ENCODE data around the gene CHEK1.

The CHEK1 gene

DNA sequence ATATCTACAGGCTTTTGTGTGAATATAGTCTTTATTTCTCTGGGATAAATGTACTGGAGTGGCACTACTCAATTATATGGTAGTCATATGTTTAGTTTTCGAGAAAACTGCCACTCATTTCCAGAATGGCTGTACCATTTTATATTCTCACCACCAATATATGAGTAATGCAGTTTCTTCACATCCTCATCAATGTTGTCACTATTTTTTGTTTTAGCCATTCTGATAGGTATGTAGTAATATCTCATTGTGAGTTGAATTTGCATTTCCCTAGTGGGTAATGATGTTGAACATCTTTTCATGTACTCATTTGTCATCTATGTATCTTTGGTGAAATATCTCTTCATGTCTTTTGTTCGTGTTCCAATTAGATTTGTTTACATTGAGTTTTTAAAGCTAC, 37.7 kb downstream of the CHEK1 start:
- no peak for DNase-seq
- no peak for TF ChIP-seq GATA1 (IDR thresholded peaks at IDR 0.05; ENCODE audit: low read depth, low read length)
- no peak for TF ChIP-seq POLR2A (IDR thresholded peaks at IDR 0.05; ENCODE audit: low read length)

DNA sequence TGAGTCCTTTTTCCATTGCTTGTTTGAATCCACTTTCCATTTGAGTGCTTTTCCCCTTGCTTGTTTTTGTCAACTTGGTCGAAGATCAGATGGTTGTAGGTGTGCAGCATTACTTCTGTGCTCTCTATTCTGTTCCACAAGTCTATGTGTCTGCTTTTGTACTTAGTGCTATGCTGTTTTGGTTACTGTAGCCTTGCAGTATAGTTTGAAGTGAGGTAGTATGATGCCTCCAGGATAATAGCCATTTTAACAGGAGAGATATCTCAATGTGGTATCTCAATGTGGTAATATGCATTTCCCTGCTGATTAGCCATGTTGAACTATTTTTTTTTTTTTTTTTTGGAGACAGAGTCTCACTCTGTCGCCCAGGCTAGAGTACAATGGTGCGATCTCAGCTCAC, 38.9 kb downstream of the CHEK1 start:
- TF ChIP-seq POLR2A (IDR thresholded peaks at IDR 0.05; ENCODE audit: low read length) (no peak), GATA1 (IDR thresholded peaks at IDR 0.05; ENCODE audit: low read depth, low read length) (no peak)
- DNase-seq = no peak

DNA sequence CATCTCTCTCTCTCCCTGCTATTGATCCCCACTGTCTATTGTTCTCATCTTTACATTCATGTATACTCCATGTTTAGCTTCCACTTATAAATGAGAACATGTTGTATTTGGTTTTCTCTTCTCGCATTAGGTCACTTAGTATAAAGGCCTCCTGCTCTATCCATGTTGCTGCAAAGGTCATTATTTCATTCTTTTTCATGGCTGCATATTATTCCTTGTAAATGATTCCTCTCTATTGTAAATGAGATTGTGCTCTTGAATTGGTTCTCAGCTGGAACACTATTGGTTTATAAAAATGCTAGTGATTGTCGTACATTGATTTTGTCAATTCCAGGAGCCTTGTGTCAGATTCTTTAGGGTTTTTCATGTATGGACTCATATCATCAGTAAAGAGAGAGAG, 42.2 kb downstream of the CHEK1 start:
- DNase-seq = no peak
- TF ChIP-seq GATA1 (IDR thresholded peaks at IDR 0.05; ENCODE audit: low read depth, low read length) (no peak), POLR2A (IDR thresholded peaks at IDR 0.05; ENCODE audit: low read length) (no peak)

DNA sequence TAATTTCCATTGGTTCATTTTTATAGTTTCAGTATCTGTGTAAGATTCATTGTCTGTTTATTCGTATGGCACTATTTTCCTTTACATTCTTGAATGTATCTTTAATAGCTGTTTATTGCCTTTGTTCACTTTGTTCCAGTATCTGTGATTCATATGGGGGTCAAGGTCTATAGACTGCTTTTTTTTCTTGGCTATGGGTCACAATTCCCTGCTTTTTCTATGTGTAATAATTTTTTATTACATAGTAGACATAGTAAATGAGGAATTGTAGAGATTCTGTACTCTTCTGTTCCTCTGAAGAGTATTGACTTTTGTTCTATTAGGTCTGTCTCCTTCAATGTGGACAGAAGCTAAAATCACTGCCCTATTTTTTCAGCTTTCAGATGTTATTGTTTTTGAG, 45.2 kb downstream of the CHEK1 start:
- no peak for DNase-seq
- no peak for TF ChIP-seq GATA1 (IDR thresholded peaks at IDR 0.05; ENCODE audit: low read depth, low read length)
- no peak for TF ChIP-seq POLR2A (IDR thresholded peaks at IDR 0.05; ENCODE audit: low read length)

DNA sequence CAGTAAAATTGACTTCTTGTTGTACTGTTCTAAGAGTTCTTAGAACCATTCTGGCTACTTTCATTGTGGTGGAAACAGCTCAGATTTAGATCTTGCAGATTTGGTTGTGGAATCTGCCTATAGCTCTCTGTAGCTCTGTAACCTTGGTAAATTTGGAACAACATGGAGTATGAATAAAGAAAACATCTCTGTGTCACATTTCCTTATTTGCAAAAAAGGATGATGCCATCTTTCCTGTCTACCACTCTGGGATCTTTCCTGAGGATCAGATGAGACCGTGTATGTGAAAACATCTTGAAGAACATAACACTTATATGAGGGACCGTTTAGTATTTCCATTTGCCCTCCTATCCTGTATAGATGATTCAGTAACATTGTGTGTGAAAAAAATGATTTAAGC, 46.6 kb downstream of the CHEK1 start:
- DNase-seq = no peak
- TF ChIP-seq POLR2A (IDR thresholded peaks at IDR 0.05; ENCODE audit: low read length) = no peak
- TF ChIP-seq GATA1 (IDR thresholded peaks at IDR 0.05; ENCODE audit: low read depth, low read length) = no peak

DNA sequence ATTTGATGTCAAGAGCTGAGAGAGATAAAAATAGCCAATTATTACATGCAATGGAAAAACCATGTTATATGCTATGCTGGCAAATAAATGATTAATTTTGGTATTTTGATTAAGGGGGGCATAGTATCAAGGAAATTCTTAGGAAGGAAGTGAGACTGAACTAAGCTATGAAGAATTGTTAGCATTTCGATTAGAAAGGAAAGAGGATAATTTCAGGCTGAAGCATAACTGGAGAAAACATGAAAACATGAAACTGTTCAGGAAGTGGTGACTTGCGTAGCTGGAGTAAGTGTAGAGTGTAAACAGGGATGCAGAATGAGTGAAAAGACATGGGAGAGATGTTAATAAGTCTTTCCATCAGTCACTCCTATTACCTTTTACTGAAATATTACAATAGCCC, 49.2 kb downstream of the CHEK1 start:
- no peak for DNase-seq
- TF ChIP-seq GATA1 (IDR thresholded peaks at IDR 0.05; ENCODE audit: low read depth, low read length) = no peak
- TF ChIP-seq POLR2A (IDR thresholded peaks at IDR 0.05; ENCODE audit: low read length) = no peak

DNA sequence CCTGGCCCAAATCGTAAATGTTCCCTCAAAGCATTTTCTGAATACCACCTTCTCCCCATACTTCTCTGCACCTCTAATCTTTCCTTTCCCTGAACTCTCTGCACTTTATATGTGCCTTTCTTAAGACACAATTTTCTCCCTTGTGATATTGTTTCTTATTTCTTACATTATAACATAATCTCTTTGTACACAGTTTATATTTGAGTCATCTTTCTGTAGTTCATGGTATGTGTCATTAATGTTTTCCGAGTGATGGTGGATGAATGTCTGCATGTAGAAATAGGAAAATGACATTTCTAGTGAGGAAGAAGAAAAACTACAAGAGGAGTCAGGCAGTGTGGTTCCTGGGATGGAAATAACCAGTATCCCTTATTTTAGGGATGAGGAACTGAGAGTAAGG, 50.2 kb downstream of the CHEK1 start:
- DNase-seq = no peak
- TF ChIP-seq POLR2A (IDR thresholded peaks at IDR 0.05; ENCODE audit: low read length) (no peak), GATA1 (IDR thresholded peaks at IDR 0.05; ENCODE audit: low read depth, low read length) (no peak)

DNA sequence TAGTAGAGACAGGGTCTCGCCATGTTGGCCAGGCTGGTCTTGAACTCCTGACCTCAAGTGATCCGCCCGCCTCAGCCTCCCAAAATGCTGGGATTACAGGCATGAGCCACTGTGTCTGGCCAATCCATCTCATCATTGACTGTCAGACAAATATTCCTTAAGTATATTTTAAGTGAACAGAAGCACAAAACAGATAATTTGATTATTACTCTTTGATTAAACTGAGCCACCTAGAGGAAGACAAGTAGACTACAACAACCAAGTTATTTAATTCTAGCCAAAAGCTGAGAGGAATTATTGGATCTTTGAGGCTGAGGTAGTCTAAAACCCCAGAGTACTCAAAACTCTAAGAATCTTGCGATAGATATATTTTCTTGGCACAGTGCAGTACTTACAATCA, 54.4 kb downstream of the CHEK1 start:
- TF ChIP-seq POLR2A (IDR thresholded peaks at IDR 0.05; ENCODE audit: low read length) = no peak
- no peak for TF ChIP-seq GATA1 (IDR thresholded peaks at IDR 0.05; ENCODE audit: low read depth, low read length)
- DNase-seq = no peak

DNA sequence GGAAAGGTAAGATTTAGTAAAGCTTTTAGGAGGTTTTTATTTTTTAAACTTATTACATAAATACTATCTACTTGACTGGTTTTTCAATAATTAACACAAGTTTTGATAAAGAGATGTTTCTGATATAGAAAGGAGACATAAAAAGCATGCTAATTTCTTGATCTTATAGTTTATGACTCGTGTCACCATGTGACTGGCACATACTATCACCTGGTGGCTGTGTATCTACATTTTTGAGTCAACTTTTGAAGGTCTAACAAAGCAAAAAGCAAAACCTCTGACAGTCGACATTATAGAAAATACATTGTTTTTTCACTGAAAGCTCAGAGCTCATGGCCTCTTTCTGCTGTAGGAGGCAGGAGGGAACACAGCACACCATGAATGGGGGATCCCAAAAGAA, 54.9 kb downstream of the CHEK1 start:
- DNase-seq = no peak

DNA sequence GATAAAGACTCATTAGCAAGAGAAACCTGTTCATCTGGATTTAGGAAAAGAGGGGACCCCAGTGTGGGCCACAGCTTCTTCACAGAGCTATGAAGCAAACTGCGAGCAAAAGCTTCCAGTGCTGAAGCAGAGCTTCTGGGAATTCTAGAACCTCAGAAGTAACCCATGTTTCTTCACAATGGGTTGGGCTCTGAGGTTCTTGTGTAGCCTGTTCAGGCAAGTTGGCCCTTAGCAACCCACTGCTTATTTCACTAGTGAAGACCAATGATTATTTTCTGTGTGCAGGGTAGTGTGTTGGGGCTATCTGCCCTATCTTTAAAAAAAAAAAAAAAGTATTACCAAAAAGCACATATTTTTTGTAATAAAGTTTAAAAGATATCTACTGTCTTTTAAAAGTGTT, 55.8 kb downstream of the CHEK1 start, which contains the start of gene ACRV1:
ACRV1 (minus strand) TSS at position 101 of the 400 bp plus-strand sequence; CDS start at position 34, 67 bp downstream.
- no peak for TF ChIP-seq GATA1 (IDR thresholded peaks at IDR 0.05; ENCODE audit: low read depth, low read length)
- no peak for TF ChIP-seq POLR2A (IDR thresholded peaks at IDR 0.05; ENCODE audit: low read length)
- DNase-seq = no peak

More for the DNA sequence above, 54.9 kb downstream of the CHEK1 start:
- no peak for TF ChIP-seq GATA1 (IDR thresholded peaks at IDR 0.05; ENCODE audit: low read depth, low read length)

DNA sequence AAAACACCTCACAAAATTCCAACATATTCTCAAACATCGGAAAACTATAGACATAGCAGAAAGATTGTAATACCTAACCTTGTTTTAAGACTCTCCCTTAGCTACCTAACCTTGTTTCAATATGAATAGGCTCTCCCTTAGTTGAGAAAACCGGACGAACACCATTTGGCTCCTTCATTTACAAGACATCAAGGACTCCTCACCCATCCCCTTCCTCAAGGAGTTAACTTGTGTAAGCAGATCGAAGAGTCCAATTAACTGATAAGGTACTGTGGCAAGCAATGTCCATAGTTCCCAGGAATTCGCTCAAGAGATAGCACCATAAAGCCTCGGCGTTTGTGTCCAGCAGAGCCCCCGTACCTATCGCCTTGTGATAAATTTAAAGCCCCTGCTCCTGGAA, 60.3 kb downstream of the CHEK1 start:
- TF ChIP-seq GATA1 (IDR thresholded peaks at IDR 0.05; ENCODE audit: low read depth, low read length) (no peak), POLR2A (IDR thresholded peaks at IDR 0.05; ENCODE audit: low read length) (no peak)
- no peak for DNase-seq

DNA sequence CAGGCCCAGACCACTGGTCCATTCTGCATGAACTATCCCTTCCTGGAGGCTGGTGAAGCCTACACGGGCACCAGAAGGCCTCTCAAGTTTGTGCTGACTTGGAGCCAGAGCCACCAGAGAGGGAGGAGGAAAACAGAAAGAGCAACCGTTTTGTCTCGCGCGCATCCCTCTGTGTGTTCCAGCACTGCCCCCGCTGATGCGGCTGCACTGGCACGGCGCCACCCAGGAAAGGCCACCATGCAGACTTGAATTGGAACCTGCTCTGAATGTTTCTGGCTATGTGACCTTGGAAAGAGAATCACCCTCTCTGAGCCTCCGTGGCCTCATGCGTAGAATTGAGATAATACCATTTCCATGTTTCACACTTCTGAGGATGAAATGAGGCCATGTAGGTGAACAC, 63.1 kb downstream of the CHEK1 start:
- DNase-seq = no peak
- TF ChIP-seq POLR2A (IDR thresholded peaks at IDR 0.05; ENCODE audit: low read length) = no peak
- no peak for TF ChIP-seq GATA1 (IDR thresholded peaks at IDR 0.05; ENCODE audit: low read depth, low read length)

DNA sequence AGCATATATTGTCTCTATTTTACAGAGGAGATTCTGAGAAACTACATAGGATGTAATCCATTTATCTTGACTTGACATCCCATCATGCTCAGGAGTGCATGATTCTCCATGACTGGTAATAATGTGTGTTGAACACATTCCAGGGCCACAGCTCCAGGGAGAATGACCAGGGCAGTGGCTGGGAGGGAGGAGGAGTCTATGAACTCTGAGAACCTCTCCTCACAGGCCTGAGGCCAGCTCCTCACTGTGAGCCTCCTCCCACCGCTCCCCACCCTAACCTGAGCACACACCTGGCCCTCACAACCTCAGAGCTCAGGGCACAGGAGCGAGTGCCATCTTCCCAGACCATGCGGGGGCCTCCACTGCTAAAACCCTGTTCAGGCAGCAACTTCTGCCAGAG, 63.7 kb downstream of the CHEK1 start:
- TF ChIP-seq GATA1 (IDR thresholded peaks at IDR 0.05; ENCODE audit: low read depth, low read length) (no peak), POLR2A (IDR thresholded peaks at IDR 0.05; ENCODE audit: low read length) (no peak)

DNA sequence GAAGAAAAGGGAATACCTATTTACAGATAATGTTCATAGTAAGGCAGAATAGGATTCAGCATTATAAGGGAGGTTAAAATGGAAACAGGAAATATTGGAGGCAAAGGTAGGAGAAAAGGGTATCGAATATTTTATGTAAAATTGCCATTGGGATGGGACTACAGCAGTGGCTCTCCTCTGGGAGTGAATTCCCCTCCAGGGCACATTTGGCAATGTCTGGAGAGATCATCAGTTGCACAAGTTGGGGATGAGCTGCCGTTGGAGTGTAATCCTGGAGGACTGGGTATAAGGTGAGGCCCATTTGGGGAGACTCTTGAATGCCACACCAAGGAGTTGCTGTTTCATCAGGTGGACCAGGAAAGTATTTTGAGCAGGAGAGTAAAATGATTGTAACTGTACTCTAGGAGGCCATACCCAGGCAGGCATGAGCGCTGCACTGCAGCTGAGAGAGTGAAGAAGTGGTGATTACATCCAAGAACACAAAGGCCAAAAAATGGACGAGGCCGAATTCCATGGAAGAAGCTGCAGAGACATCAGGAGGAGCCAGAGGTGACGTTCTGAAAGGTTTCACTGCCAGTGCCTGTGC, 64.4 kb downstream of the CHEK1 start:
- DNase-seq = no peak
- no peak for TF ChIP-seq GATA1 (IDR thresholded peaks at IDR 0.05; ENCODE audit: low read depth, low read length)
- no peak for TF ChIP-seq POLR2A (IDR thresholded peaks at IDR 0.05; ENCODE audit: low read length)

More for the DNA sequence above, 63.7 kb downstream of the CHEK1 start:
- no peak for DNase-seq

DNA sequence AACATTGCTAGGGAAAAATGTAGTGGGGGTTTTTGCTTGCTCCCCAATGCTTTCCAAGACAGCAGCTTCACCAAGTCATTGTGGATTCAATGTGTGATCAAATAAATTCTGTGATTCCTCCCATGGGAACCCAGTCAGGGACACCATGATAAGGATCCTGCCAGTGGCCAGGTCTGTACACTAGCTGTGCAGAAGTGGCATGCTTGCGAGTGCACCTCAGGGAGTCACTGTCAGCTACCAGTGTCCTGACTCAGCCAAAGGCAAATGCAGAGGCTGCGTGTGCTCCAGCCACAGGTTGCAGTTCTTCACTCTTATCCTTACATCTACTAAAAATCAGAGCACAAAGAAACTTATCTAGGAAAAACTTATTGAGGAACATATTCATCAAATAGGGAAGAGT, 65.0 kb downstream of the CHEK1 start:
- TF ChIP-seq GATA1 (IDR thresholded peaks at IDR 0.05; ENCODE audit: low read depth, low read length) (no peak), POLR2A (IDR thresholded peaks at IDR 0.05; ENCODE audit: low read length) (no peak)
- no peak for DNase-seq

DNA sequence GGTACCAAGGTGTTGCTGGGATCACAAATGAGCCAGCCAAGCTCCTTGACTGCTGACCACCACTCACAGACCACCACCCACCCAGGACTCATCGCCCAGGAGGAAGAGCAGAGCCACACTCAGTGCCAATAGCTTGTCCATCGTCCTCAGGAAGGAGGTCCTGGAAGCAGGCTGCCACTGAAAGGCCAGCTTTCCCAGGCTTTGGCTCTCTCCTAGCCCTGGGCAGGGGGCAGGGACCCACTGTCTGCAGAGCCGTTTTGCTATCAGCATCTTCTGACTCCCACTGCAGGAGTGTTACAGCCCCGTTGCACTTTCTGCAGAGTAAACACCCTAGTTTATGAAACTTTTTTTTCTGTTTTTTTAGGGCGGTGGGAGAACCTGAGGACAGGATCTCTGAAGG, 67.9 kb downstream of the CHEK1 start:
- TF ChIP-seq GATA1 (IDR thresholded peaks at IDR 0.05; ENCODE audit: low read depth, low read length) (no peak), POLR2A (IDR thresholded peaks at IDR 0.05; ENCODE audit: low read length) (no peak)
- DNase-seq = no peak

Measured in erythroblast (primary cell).